ENCODE results near the gene CTSD. TPM values are rescaled to one million over a fixed set of nuclear protein-coding genes. Genes with fewer than 3 reads are reported as not detected.

The CTSD gene
- total and polyA plus RNA-seq, 12 donors: 191 to 4,168 (median 1,999) TPM

DNA sequence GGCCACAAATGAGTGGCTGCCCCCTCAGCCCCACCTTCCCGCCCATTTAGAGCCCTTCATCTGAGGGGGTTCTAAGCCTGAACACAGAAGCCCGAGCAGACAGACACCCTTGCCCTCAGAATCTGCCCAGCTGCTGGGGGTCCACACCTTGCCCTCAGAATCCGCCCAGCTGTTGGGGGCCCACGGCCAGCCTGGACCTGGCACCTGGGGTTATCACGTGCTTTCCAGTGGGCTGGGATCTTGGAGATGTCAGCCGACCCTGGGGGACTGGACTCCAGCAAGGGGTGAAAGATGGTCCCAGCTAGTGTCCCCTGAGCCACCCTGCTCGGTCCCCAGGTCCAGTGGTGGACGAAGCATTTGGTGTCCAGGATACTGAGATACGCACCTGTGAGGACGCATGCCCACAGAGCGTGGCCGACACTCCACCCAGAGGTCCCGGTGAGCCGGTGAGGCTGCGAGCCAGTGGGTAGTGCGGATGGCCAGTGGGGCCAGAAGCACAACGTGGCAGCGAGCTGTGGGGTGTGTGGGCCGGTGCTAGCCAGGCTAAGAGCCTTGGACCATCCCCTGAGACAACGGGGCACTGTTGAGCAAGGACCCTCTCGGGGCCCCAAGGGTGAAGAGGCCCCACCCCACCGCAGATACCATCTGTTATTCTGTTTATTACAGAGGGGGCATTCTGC, 3.1 kb upstream of the CTSD start:
- H3K27ac ChIP-seq: no peak overlapping the region
- H3K4me1 ChIP-seq (replicated peaks in 1 of 2): peaks cover 14 to 21% of the 10 kb centered on the region in 2 donors
- H3K27me3 ChIP-seq: no peaks in the 10 kb centered on the region
- no peaks in the 10 kb centered on the region for H3K9me3 ChIP-seq (replicated peaks in 1 of 3)
- intact Hi-C loops (cut with DNase I): no loop called here
- TF ChIP-seq, protein P1, sequence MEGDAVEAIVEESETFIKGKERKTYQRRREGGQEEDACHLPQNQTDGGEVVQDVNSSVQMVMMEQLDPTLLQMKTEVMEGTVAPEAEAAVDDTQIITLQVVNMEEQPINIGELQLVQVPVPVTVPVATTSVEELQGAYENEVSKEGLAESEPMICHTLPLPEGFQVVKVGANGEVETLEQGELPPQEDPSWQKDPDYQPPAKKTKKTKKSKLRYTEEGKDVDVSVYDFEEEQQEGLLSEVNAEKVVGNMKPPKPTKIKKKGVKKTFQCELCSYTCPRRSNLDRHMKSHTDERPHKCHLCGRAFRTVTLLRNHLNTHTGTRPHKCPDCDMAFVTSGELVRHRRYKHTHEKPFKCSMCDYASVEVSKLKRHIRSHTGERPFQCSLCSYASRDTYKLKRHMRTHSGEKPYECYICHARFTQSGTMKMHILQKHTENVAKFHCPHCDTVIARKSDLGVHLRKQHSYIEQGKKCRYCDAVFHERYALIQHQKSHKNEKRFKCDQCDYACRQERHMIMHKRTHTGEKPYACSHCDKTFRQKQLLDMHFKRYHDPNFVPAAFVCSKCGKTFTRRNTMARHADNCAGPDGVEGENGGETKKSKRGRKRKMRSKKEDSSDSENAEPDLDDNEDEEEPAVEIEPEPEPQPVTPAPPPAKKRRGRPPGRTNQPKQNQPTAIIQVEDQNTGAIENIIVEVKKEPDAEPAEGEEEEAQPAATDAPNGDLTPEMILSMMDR (IDR thresholded peaks at IDR 0.05): no peak
- no peak for TF ChIP-seq POLR2A (IDR thresholded peaks at IDR 0.05)
- no peaks in the 10 kb centered on the region for H3K36me3 ChIP-seq (replicated peaks in 1 of 2)
- DNase-seq: peak in 6 of 7 donors; percentile 11 to 50 (median 24)
- H3K4me3 ChIP-seq: no peak overlapping the region
- WGBS, 4 donors: 88 to 96% (median 92%) methylated on average over 6 to 22 of the region's 22 CpGs

DNA sequence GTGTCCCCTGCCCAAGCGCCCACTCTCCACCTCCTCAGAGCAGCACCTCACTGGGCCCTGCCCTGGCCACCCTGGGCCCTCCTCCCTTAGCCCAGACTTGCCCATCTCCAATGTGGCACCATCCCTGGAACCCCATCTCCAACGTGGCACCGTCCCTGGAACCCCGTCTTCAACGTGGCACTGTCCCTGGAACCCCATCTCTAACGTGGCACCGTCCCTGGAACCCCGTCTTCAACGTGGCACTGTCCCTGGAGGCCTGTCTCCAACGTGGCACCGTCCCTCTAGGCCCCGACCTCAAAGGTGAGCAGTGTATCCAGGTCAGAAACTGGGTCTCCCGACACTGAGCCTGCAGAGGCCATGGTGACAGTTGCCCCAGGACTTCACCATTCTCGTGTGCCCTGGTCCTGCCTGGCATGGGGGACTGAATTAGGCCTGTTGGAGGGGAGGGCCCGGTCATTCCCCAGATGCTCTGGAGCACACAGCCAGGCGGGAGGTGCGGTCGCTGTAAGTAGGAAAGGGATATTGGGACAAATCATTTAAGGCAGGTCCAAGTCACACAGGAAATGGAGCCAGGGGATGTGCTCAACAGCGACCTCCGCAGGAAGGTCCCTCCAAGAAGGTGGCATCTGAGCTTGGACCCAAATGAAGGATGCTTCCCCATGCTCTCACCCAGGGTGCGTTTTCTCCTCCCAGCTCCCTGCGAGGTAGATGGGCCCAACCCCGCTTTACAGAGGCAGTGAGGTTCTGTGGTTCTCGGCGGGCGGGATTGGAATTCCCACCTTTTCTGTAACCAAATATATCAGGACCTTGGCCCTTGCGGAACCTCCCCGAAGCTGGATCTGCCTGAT, 2.4 kb upstream of the CTSD start:
- DNase-seq: peak in 5 of 7 donors; percentile 12 to 51 (median 26)
- no peaks in the 10 kb centered on the region for H3K9me3 ChIP-seq (replicated peaks in 1 of 3)
- H3K27ac ChIP-seq: no peak overlapping the region
- peaks cover 0 to 4% of the 10 kb centered on the region in 2 donors for H3K36me3 ChIP-seq (replicated peaks in 1 of 2)
- no peak for TF ChIP-seq POLR2A (IDR thresholded peaks at IDR 0.05)
- TF ChIP-seq, protein P1 (IDR thresholded peaks at IDR 0.05): no peak
- 83 to 91% (median 89%) methylated on average over 19 to 28 of the region's 28 CpGs for WGBS, 4 donors
- H3K27me3 ChIP-seq: no peaks in the 10 kb centered on the region
- no peak overlapping the region for H3K4me3 ChIP-seq
- peaks cover 21 to 28% of the 10 kb centered on the region in 2 donors for H3K4me1 ChIP-seq (replicated peaks in 1 of 2)
- intact Hi-C loops (cut with DNase I): no loop called here

DNA sequence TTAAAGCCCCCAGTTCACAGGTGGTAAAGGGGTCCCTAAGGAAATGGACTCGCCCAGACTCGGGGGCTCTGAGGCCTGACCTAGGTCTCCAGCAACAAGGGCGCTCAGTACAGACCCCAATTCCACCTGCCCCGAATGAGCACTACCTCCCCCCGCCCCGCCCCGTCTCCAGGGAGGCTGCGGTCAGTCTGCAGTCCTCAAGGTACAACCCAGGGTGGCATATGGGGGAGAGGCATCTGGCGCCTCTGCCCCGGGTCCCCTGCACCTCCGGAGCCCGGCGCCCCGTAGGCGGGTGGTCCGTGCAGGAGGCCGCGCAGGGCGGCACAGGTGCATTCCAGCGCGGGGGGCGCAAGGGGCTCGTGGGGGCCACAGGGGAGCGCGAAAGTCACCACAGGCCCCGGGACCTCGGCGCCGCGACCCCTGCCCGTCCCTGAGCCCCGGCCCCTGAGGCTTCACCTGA, 361 bp downstream of the CTSD start:
- intact Hi-C loops (cut with DNase I): no loop called here
- peaks cover 40 to 49% of the 10 kb centered on the region in 2 donors for H3K4me1 ChIP-seq (replicated peaks in 1 of 2)

More for the DNA sequence above, 361 bp downstream of the CTSD start:
- H3K27me3 ChIP-seq: no peaks in the 10 kb centered on the region
- peak overlapping the region; percentile 83 to 100 (median 96) for H3K27ac ChIP-seq
- WGBS, 4 donors: 0 to 2% (median 1%) methylated on average over 1 to 32 of the region's 32 CpGs; no CpG with 5 or more reads in 1 of the 4 donors
- peak overlapping the region; percentile 26 to 95 (median 60) for H3K4me3 ChIP-seq
- no peak for TF ChIP-seq POLR2A (IDR thresholded peaks at IDR 0.05)
- TF ChIP-seq, protein P1 (IDR thresholded peaks at IDR 0.05): no peak
- no peaks in the 10 kb centered on the region for H3K9me3 ChIP-seq (replicated peaks in 1 of 3)
- DNase-seq: peak in 5 of 7 donors; percentile 49 to 58 (median 52)
- H3K36me3 ChIP-seq (replicated peaks in 1 of 2): peaks cover 0 to 20% of the 10 kb centered on the region in 2 donors

Data from adrenal gland (tissue), 12 donors.